GM12873 (cell line): Measurements from ENCODE around the gene SEPTIN10.

Experiments used
- TF ChIP-seq, protein P1 (sequence below): IDR thresholded peaks from 2 replicates; pipeline ENCODE4 v1.5.1; 2012; ENCODE audit warnings: low read depth, mild to moderate bottlenecking, moderate library complexity, low read length, control low read depth; ENCODE audit not compliant: insufficient read depth; ENCODE audit errors: missing control alignments

SEPTIN10 gene

DNA sequence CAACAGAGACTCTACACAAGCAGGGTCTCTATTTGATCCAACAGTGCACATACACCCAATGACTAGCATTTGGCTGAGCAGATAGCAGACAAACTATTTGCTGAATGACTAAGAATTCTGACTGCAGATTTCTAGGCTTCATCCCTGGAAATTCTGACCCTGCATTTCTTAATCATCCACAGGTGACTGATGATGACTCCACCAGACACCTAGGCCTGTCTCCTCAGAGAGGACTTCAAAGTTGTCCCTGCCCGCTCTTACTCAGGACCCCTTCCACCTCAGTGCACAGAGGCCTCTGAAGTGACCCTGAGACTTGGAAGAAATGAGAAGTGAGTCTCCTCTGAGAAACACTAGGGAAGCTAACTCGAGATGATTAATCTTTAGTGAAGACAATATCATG lies 51.3 kb downstream of the SEPTIN10 start:
- TF ChIP-seq, protein P1, sequence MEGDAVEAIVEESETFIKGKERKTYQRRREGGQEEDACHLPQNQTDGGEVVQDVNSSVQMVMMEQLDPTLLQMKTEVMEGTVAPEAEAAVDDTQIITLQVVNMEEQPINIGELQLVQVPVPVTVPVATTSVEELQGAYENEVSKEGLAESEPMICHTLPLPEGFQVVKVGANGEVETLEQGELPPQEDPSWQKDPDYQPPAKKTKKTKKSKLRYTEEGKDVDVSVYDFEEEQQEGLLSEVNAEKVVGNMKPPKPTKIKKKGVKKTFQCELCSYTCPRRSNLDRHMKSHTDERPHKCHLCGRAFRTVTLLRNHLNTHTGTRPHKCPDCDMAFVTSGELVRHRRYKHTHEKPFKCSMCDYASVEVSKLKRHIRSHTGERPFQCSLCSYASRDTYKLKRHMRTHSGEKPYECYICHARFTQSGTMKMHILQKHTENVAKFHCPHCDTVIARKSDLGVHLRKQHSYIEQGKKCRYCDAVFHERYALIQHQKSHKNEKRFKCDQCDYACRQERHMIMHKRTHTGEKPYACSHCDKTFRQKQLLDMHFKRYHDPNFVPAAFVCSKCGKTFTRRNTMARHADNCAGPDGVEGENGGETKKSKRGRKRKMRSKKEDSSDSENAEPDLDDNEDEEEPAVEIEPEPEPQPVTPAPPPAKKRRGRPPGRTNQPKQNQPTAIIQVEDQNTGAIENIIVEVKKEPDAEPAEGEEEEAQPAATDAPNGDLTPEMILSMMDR = no peak

DNA sequence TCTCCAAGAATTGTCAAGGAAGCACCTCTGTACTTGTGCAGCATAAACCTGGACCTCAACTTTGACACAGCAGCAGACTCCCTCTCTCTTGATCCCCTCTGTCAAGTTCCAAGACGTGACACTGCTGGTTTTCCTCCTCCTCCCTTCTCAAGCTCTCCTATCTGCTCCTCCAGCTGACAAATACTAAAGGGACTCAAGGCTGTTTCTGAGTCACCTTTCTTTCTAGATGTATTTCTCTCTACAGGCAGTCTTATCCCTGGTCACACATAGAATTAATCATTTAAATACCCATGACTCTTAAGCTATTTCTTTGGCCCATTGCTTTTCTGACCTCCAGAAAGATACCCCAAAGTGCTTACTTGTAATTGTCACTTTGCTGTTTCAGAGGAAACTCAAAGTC lies 53.5 kb downstream of the SEPTIN10 start:
- TF ChIP-seq, protein P1 = no peak

DNA sequence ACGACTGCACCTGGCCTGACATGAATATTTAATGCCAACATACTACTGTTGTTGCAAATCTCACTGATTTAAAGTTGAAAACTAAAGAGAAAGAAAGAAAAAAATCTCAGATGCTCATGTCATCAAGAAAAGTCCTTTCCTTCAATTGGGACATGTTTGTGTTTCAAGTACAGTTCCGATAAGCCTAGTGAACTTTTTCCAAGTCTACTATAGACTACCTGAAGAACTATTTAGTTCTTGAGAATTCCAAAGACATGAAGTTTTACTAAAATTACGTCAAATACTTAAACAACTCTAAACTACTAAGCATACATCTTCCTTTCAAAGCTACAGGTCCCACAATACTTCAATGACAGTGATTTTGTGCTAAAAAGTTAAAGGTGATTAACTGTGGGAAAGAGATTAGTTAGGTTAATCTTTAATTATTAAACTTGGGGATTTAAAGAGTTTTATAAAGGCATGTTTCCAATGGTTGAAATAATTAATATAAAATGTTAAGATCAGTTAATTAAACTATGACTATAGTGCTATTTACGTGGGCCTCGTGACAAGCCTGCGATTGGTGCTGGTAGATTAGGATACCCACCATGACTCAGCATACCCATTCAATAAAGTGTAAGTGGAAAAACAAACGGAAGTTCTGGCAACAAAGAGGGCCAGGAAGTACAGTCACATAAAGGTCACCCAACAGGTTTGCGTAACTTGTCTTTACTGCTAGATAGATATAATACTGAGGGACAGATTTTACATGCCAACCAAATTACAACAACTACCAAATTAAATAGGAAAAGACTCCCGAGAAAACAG lies 55.5 kb downstream of the SEPTIN10 start:
- TF ChIP-seq, protein P1 = no peak

DNA sequence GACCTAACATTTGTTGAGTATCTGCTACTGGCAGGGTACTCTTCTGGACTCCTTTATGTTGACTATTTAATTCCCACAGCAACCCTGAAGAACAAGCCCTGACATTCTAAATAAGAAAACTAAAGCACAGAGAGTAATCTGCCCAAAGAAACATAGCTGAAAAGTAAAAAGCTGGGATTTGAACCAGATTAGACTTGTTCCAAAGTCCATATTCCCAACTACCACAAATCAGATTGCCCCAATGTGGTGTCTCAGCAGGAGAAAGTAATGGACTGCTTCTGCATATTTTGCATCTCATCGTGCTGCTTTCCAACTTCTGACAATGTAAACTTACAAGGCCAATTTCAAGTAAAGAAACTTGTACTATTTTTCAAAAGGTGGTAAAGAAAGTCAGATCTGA lies 56.5 kb downstream of the SEPTIN10 start:
- TF ChIP-seq, protein P1 = no peak

DNA sequence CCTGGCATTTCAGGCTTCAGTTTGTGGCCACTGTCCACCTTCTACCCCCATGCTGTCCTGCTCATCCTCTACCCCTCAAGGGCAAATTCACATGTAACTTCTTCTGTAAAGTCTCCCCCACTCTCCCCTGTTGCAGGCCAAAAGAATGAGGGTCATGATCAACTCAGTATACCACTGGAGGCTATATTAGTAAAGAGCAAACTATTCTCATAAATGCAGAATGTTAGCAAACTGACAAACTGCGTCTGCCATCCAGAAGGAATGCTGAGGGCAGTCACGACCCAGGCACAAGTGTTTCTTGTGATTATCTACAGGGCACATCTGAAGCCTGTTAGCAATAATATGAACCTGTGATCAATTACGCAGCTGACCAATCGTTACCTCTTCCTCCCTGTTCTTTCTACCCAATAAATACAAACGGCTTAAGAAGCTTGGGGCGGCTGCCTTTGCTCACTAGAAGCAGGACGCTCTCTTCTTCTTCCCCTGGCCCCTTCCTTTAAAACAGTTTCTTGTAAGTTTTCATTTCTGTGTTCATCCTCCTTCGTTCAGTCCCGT lies 58.3 kb downstream of the SEPTIN10 start:
- TF ChIP-seq, protein P1 = no peak

DNA sequence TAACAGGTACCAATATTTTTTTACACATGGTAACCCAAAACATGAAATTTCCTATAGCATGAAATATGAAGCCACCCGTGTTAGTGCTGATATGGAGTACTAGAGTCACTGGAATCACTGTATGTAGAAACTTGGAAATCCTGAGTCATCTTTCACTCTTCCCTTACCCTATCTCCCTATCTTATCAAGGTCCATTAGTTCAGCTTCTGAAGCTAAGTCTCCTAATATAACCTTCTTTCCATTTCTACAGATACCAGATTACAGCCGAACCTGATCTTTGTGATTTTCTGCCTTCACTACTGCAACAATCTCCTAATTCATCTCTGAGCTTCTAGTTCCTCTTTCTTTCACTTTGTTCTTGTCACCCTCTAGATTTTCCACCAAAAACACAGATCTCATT lies 59.0 kb downstream of the SEPTIN10 start:
- TF ChIP-seq, protein P1 = no peak

DNA sequence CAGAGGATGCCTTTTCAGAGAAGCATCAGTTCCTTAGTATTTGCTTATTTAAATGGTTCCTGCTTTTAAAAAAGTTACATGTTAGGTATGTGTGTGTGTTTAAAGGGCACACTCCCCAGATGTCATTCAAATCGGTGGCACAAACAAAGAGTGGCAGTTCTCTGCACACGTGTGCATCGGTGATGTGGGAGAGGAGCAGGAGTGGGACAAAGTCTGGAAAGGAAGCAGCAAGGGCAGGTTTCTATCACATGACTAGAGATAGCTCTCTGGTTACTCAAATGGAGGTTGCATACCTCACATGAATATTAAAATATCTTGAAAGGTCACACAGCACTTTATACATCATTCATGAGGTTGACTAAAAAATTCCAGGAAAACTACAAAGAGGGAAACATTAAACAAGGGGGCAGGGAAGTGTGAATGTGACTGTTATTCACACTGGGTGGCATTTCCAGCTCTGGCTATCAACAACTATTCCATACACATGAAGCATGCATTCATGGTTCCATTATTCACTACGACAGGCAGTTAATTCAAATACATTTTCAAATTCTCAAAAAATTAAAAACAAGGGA lies 64.7 kb downstream of the SEPTIN10 start:
- TF ChIP-seq, protein P1 = no peak
